ENCODE data around the gene IGFL4.

IGFL4 gene

DNA sequence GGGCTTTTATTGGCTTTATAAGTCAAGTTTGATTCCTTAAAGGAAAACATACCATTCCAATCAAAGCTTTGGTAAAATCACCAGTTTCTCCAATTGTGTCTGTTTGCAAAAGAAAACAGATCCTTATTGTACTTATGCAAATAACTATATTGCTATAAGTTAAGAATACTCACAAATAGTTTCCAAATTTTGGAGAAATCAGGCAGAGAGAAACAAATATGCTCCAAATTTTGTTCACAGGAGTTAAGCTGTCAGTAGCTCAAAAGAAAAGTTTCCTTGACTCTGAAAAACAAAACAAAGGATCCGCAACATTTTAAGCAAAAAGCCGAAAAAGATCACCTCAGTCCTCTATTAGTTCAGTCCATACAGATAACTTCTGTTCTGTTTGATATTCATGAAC, 19.2 kb upstream of the IGFL4 start:
- no peak for DNase-seq

- DNase-seq = no peak
Measured at GRCh38 chr19:46058778-46059177, 18.0 kb upstream of the IGFL4 start.

DNA sequence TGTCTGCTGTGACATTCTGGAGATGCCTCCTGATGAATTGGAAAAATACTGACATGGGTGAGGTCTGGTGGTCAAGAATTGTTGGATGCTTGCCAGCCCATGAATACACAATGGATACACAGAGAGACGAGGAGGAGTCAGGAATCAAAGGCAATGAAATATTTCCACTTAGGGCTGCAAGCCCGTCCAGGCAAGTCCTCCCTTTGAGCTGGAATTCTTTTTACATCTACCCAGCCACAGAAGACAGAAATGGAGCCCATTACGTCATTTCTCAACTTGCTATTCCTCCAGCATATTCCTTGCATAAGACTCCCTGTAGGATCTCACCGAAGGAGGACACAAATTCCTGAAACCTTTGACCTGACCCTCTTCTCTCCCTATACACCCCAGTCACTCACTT, 15.7 kb upstream of the IGFL4 start:
- no peak for DNase-seq

GRCh38 chr19:46052896-46053295, 12.1 kb upstream of the IGFL4 start:
- no peak for DNase-seq

- DNase-seq = no peak
Measured at GRCh38 chr19:46049597-46049996, 8.8 kb upstream of the IGFL4 start.

DNA sequence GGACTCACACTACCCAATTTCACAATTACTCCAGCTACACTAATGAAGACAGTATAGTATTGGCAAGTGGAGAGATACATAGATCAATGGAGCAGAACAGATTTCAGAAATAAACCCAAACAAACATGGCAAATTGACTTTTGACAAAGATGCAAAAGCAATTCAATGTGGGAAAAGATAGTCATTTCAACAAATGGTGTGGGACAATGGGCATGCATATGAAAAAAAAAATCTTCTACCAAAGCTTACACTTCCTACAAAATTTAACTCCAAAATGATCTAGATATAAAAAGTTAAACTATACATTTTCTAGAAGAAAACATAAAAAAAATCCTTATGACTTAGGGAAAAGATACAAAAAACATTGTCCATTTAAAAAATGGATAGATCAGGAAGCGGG, 2.7 kb upstream of the IGFL4 start:
- no peak for DNase-seq

DNA sequence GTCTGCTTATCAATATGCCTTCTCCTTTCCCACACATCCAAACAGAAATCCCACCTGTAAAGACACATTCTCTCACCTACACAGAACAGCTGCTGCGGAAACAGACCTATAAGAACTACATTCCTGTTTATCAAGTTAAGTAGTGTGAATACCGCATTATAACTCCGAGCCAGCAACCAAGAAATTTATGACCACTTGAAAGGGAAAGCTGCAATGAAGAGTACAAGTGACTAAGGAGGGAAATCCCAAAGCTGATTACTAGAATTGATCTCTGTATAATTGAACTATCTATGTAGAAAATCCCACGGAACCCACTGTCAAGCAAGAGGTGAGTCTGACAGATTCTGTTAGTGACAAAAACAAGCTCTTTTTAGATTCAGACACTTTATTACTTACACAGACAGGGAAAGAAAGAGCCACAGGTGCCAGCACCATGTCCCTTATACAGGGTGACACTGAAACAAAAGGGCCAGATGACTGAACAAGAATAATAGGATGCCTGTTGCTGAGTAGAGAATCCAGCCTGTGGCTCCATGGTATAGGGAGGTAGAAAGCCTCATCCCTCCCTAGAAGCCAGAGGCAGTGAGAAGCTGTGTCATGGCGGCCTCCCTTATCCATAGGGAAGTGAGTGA, 1.6 kb upstream of the IGFL4 start:
- DNase-seq = no peak

DNA sequence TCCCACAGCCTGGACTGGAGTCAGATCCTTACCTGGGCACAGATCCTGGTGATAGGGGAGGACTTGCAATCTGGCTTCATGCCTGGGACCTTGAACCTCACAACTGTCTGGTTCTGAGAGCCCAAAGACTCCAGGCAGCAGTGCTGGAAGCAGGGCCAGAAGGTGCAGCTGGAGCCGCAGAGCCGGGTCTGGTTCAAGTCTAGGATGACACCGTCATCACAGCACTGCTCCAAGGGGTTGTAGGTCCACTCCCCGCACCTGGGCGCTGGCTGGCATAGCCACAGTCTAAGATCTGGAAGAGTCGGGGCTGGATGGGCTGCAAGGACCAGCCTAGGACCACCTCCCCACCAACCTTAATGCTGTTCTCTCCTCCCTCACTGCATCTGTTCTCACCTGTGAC, 677 bp downstream of the IGFL4 start:
- no peak for DNase-seq

GRCh38 chr19:46036744-46037128, 4.1 kb downstream of the IGFL4 start:
- no peak for DNase-seq

- DNase-seq = no peak
Measured at GRCh38 chr19:46035986-46036743, 4.6 kb downstream of the IGFL4 start.

GRCh38 chr19:46035546-46035945, 5.3 kb downstream of the IGFL4 start:
- DNase-seq = no peak

- DNase-seq = no peak
Measured at GRCh38 chr19:46033401-46033800, 7.4 kb downstream of the IGFL4 start.

DNA sequence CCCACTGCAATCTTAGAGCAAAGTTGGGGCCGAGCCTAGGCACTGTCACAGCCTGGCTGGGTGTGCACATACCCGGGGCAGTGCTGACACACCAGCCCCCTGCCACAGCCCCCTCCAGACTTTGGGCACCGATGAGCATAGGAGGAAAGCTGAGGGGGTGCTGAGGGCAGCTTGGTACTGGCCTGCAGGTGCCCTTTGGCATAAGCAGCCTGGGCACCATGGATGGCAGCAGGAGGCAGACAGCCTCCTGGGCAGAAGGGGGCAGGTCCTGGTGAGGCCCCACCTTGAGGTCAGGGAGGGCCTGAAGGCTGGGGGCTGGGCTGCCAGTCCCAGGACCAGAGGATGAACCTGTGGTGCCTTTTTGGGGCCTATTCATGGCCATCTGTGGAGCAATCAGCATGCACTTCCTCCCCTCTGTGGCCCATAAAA, 8.2 kb downstream of the IGFL4 start:
- DNase-seq = no peak

DNA sequence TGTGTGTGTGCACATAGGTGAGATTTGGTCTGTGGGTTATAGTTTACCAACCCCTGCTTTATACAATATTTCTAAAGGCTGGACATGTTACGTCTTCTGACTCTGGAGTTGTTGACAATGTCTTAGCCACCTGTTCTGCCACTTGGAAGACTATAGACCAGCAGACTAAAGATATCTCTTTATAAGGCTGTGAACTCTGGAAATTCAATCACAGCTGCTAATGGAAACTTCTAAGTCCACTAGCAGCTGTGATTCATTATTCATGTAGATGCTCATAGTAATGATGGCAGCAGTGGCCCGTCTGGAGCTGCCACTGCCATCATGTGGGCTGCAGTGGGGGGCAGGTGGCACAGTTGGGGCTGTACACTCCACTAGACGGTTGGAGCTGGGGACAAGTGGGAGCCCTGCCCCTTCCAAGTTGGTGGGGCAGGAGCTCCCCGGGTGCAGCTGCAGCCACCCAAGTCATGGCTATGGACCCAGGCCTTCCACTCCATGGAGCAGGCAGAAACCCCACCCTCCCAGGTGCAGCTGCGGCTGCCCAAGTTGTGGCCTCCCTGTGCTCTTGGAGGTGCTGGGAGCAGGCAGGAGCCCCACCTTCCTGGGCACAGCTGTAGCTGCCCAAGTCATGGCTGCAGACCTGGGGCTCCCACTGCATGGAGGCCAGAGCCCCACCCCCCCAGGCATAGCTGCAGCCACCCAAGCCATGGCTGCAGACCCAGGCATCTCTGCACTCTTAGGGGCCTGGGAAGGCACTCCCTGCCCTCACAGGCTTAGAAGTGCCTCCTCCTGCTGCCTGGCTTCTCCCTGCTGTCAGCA, 8.8 kb downstream of the IGFL4 start:
- no peak for DNase-seq

DNA sequence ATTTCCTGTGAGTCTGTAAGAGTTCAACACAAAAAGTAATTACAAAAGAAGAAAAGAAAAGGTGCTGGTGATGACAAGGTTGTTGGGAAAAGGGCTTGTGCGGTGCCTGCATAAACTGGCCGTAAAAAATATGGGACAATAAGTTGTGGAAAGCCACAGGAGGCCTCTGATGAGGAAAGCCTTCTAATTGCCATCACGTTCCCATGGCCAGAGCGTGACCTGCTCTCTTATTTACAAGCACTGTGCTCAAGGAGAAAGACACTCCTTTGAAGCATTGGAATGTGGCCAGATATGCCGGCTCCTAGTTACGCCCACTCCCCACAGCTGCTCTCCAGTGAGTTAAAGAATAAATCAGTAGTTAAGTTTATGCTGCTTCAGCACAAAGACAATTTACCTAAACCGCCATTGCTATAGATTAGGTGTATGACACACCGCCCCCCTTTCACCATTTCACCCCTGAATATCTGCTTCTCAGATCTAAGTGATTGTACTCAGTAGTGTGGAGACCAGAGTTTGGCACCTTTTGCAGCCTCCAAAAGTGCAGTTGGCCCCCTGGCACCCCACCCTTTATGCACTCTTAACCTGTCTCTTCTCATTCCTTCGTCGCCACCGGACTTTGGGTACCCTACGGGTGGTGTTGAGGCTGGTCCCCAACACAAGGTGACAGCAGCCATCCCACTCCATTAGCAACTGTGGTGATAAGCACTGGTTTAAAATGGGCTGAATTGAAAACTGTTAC, 9.8 kb downstream of the IGFL4 start:
- DNase-seq = no peak

- no peak for DNase-seq
Measured at GRCh38 chr19:46025835-46026234, 15.0 kb downstream of the IGFL4 start.

DNA sequence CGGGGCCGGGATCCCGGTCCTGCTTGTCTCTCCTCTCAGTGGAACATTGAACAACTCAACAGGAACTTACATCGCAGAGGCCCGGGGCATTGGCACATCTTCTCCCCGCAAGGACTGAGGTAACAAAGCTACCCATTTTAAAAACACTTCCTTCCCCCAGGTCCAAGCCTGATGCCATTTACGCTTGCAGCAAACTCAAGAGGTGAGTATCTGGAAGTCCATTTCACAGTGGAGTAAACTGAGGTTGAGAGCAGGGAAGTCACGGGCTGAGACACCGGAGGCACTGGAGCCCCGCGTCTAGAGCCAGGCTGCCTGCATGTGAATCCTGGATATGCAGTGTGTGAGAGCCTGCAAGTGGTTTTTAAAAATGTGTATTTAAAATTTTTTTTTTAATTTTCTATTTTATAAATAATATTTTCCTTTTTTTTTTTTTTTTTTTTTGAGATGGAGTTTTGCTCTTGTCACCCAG, 17.5 kb downstream of the IGFL4 start:
- no peak for DNase-seq

GRCh38 chr19:46022431-46023310, 18.1 kb downstream of the IGFL4 start, which contains the start of gene PGLYRP1:
TSS of gene PGLYRP1 (minus strand) at chr19:46023053. CDS start at chr19:46023021, 32 bp downstream.
- no peak for DNase-seq

- no peak for DNase-seq
Measured at GRCh38 chr19:46022061-46022430, 18.8 kb downstream of the IGFL4 start.

- DNase-seq = no peak
Measured at GRCh38 chr19:46021531-46022041, 19.2 kb downstream of the IGFL4 start.

- no peak for DNase-seq
Measured at GRCh38 chr19:46020819-46021125, 20.0 kb downstream of the IGFL4 start.

DNA sequence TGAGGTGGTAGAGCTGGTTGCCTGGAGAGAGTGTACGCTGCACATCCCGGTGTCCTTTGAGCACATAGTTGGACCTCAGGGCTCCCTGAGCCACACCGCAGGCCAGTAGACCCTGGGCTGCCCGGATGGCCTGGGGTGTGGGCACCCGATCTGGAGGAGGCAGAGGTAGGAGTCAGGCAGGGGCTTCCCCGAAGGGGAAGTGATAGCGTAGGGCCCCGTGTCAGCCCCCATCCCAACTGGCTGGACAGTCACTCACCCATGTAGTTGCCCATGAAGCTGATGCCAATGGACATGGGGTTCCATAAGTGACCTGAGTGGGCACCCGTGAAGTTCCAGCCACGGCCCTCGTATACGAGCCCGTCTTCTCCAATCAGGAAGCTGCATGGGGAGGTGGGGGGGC, 21.5 kb downstream of the IGFL4 start:
- no peak for DNase-seq
